Measurements from ENCODE around the gene RNF151.
"Not testable (repeated sequence)": the region's sequence is repeated elsewhere in the genome, so short reads cannot be mapped to it uniquely, and the experiment has no call there.

DNA sequence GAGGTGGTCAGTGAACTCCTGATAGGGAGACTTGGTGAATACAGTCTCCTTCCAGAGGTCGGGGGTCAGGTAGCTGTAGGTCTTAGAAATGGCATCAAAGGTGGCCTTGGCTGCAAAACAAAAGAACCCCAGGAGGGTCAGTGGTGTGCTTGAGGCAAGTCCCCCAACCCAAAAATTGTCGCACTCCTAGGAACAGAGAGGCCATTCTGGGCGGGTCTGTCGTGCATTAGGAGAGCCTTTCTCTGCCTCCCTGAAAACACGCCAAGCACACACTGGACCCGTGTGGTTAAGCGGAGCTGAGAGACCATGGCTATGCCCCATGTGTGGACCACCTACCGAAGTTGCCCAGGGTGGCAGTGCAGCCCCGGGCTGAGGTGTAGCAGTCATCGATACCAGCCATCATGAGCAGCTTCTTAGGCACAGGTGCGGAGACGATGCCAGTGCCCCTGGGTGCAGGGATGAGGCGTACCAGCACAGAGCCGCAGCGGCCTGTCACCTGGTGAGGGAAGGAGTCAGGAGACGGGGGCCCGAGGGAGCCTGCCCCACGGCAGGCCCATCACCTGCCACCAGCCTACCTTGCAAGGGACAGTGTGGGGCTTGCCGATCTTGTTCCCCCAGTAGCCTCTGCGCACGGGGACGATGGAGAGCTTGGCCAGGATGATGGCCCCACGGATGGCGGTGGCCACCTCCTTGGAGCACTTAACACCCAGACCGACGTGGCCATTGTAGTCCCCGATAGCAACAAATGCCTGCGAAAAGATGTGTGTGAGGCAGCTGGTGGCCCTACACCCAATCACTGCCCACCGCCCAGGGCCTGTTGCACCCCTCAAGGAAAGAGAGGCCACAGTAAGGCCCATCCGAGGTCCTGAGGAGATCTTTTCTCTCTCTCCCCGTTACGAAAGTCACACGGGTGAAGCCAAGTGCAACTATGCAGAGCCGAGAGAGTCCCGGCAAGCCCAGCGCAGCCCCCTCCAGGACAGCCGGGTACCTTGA, 4.2 kb upstream of the RNF151 start:
- TF ChIP-seq, protein P1, sequence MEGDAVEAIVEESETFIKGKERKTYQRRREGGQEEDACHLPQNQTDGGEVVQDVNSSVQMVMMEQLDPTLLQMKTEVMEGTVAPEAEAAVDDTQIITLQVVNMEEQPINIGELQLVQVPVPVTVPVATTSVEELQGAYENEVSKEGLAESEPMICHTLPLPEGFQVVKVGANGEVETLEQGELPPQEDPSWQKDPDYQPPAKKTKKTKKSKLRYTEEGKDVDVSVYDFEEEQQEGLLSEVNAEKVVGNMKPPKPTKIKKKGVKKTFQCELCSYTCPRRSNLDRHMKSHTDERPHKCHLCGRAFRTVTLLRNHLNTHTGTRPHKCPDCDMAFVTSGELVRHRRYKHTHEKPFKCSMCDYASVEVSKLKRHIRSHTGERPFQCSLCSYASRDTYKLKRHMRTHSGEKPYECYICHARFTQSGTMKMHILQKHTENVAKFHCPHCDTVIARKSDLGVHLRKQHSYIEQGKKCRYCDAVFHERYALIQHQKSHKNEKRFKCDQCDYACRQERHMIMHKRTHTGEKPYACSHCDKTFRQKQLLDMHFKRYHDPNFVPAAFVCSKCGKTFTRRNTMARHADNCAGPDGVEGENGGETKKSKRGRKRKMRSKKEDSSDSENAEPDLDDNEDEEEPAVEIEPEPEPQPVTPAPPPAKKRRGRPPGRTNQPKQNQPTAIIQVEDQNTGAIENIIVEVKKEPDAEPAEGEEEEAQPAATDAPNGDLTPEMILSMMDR (conservative IDR thresholded peaks at IDR 0.05) = not testable (repeated sequence)
- TF ChIP-seq ZFX (IDR thresholded peaks at IDR 0.05) = not testable (repeated sequence)
